Stimulated activated naive CD8-positive, alpha-beta T cell treated with anti-CD3 and anti-CD28 coated beads, Interleukin-15, Interleukin-2, amounts not matched to agents 100 U/mL and 50 U/mL, for 24 hours (primary cell): Measurements from ENCODE around the gene ZNF77.
A peak's percentile ranks its signal among the peaks of the same experiment; 100 is the strongest.
"Not testable (repeated sequence)": the region's sequence is repeated elsewhere in the genome, so short reads cannot be mapped to it uniquely, and the experiment has no call there.

Experiments used
- ATAC-seq: fragments of 150-1000 bp; cut with Tn5 transposase; one replicate; pipeline ENCODE4 v1.10.0; 2021
- DNase-seq: peaks from one replicate; pipeline ENCODE4 v3.0.0; 2021

The ZNF77 gene

DNA sequence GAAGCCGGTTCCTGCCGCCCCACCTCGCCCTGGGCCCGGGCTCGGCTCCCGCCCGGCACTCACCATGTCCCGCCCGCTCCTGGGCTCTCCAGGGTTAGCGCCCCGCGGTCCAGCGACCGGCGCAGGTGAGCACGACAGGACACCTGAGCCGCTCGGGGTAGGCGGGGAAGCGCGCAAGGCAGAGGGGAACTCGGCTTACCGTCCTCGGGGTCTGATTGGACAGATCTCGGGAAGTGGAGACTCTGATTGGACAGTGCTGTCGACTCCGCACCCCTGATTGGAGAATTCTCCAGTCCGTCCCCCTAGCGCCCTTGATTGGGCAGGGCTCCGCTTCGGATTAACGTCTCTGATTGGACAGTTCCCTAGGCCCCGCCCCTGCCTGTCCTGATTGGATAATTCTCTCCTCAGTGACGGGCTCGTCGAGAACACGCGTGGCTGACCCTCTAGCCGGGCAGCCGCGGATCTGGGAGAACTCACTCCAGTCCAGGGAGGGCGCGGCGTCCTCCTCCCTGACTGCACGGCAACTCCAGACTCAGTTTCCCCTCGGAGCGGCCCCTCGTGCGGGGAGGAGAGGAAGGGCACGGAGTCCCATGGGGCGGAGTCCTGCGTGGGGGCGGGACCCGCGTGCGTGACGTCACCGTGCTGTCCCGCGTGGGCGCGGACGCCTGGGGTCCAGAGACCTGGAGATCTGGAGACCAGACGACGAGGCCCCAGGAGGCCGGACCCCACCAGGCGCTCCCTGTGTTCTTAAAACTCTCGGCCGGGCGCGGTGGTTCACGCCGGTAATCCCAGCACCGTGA, at the start of gene ZNF77:
Gene ZNF77, minus strand, starts transcription at position 197 of the 800 bp plus-strand sequence. Its CDS starts 131 bp downstream, at position 66.
- DNase-seq (peak; percentile 98), ATAC-seq (peak; percentile 99)

DNA sequence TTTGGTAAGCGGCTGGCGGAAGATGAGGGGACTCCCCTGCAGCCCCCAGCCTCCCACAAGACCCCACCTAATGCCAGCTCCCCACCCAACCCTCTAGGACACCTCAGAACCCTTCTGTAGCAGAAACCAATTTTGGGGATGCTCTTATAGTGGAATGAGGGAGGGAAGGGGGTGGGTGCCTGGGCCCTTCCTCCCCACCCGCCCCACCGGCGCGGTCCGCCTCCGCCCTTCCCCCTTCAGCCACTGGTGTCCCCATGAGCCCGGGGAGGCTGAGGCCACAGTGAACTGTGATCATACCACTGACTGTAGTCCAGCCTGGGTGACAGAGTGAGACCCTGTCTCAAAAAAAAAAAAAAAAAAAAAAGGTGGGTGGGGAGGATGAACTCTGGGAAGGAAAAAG, 48.8 kb upstream of the ZNF77 start:
- ATAC-seq (no peak), DNase-seq (no peak)

DNA sequence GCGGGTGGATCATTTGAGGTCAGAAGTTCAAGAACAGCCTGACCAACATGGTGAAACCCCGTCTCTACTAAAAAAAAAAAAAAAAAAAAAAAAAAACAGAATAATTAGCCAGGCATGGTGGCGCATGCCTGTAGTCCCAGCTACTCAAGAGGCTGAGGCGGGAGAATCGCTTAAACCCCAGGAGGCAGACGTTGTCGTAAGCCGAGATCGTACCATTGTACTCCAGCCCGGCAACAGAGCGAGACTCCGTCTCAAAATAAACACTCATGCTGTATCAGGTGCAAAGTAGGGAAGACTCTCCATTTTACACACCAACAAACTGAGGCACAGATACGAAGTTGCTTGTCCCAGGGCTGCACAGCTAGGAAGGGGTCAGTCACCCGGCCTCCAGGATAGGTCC, 48.2 kb upstream of the ZNF77 start:
- DNase-seq (no peak), ATAC-seq (no peak)

DNA sequence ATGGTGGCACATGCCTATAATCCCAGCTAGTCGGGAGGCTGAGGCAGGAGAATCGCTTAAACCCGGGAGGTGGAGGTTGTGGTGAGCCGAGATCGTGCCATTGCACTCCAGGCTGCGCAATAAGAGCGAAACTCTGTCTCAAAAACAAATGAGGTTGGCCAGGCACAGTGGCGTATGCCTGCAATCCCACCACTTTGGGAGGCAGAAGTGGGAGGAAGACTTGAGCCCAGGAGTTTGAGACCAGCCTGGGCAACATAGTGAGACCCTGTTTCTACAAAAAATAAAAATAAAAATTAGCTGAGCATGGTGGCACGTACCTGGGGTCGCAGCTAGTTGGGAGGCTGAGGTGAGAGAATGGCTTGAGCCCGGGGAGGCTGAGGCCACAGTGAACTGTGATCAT, 47.6 kb upstream of the ZNF77 start:
- not testable (repeated sequence) for DNase-seq, ATAC-seq

DNA sequence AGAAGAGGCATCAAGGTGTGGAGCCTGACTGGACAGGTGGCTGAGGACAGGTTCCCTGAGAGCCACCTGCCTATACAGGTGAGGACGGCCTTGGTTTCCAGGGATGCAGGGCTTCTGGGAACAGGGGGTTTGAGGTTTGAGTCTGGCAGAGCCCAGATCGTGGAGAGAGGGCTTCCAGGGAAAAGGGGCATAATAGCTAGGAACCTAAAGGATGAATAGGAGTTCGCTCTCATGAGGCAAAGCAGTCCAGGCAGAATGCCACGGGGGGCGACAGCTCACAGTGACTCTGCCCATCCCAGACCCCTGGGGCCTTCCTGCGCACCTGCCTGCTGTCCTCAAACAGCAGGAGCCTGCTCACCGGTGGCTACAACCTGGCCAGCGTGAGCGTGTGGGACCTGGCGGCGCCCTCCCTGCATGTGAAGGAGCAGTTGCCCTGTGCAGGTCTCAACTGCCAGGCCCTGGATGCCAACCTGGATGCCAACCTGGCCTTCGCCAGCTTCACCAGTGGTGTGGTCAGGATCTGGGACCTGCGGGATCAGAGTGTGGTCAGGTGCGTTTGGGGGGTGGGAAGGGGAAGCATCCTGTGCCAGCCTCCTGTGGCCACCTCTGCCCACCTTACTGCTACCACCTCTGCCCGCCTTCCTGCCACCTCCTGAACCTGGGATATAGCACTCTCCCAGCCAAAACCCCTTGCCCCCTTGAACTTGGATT, 44.6 kb upstream of the ZNF77 start:
- no peak for DNase-seq
- no peak for ATAC-seq

DNA sequence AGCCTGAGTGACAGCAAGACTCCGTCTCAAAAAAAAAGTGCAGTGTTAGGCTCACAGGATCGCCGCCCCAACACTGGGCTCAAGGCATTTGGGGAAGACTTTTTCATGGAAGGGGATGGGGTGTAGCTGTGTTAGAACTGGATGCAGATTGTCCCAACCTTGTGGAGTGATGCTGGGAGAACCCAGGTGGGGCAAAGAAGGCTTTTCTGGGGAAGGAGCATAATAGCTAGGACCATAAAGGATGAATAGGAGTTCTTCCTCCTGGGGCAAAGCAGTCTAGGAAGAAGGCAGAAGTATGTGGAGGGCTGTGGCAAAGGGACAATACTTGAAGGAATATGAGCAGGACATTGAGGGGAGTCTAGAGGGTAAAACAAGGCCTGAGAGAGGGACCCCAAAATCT, 43.8 kb upstream of the ZNF77 start:
- DNase-seq = no peak
- no peak for ATAC-seq

DNA sequence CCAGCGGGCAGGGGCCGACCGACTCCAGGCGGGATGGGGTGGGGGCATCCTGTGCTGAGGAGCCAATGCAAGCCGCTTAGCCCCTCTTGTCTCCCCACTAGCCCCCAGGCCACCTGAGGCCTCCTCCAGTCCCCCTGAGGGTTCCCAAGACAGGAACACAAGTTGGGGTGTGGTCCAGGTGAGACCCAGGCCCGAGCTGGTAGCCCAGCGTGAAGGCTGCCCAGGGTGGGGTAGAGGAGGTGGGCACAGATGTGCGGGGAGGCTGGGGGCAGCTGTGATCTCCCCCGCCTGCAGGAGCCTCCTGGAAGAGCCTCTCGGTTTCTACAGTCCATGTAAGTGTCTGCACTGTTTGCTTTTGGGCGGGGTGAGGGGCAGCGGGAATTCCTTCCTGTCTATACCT, 43.0 kb upstream of the ZNF77 start:
- DNase-seq = no peak
- ATAC-seq = no peak

DNA sequence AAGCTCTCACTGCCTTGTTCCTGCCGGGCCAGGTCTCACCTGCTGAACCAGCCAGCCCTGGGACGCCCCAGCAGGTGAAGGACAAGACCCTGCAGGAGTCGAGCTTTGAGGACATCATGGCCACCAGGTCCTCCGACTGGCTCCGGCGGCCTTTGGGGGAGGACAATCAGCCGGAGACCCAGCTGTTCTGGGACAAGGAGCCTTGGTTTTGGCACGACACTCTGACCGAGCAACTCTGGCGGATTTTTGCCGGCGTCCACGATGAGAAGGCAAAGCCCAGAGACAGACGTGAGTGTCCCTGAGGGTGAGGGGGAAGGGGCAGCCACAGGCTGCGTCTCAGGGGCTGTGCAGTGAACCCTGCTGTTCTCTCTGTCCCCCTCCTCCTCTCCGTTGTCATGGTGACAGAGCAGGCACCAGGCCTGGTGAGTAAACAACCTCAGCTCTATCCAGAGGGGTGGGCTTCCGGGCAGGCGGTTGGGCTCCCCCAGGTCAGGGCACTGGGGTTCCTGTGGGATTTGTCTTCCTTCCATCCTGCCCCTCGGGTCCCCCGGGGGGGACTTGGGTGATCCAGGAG, 42.3 kb upstream of the ZNF77 start:
- DNase-seq = no peak
- no peak for ATAC-seq

DNA sequence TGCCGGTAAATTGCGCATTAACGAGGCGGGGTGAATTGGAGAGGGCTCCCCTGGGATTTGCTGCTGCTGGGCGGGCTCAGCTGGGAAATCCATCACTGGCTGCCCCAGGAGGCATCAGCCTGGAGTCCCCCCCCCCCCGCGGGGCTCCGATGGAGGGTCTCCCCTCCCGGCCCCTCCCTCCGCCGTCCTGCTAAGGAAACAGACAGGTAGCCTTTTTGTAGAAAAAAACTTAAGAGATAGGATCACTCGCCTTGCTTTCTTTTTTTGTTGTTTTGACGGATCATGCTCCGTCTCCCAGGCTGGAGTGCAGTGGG, 39.4 kb upstream of the ZNF77 start:
- DNase-seq = no peak
- no peak for ATAC-seq

DNA sequence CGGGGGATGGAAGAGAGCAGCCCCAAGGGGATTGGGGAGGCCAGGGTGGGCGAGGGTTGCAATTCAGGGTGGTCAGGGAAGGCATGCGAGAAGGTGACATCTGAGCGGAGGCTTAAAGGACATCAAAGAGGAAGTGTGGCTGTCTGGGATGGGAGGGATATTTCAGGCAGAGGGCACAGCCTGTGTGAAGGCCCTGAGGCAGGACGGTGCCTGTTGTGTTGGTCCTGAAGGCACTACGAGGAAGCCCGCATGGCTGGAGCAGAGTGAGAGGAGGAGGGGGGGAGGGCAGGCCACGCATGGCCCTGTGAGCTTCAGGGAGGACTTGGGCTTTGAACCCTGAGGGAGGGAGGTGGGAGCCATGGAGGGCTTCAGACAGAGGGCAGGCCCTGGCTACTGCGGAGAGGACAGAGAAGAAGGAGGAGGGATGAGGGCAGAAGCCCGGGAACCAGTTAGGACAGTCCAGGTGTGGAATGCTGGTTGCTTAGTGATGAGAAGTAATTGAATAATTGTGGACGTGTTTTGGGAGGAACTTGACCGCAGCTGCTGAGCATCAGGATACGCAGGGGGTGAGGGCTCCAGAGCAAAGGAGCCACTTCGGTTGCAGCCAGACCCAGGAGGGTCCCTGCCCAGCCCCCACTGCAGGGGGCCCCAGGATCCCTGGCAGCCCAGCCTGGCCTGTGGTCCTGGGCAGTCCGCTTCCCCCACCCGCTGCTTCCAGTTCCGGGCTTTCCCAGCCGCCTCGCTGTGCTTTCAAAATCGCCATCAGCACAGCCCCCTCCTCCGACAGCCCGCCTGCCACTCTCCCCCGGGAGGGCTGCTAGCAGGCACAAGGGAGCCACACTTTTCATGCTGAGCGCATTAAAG, 38.8 kb upstream of the ZNF77 start:
- ATAC-seq (no peak), DNase-seq (no peak)

DNA sequence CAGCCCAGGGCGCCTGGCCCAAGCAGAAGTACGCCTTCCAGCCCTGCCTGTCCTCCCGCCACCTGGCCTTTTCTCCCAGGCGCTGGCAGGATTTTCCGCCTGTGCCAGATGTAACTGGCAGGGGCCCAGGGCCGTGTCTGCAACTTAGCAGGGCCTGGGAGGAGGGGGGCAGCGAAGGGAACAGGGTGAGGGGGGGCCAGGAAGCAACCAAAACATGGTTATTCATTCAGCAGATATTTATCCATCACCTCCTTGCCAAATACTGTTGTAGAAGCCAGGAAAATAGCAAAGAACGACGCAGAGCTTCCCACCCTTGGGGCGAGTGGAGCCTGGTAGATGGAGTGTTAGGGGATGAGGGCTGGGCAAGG, 38.2 kb upstream of the ZNF77 start:
- ATAC-seq = no peak
- DNase-seq = no peak

DNA sequence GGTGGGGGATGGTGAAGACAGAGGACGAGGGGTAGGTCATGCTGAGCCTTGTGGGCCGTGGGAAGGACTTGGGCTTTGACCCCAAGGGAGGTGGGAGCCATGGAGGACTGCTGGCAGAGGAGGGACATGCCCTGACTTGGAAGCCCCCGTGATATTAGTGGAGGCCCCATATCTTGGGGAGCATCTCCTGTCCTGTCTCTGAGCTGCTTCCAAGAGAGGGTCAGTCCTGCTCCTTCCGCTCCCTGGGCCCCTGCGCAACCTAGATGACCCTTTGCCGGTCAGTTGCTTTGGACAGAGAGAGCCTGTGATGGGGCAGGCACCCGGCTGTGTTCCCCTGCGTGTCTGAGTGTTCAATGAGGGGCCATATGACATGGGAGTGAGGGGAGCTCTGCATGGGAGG, 37.8 kb upstream of the ZNF77 start:
- DNase-seq (no peak), ATAC-seq (no peak)

DNA sequence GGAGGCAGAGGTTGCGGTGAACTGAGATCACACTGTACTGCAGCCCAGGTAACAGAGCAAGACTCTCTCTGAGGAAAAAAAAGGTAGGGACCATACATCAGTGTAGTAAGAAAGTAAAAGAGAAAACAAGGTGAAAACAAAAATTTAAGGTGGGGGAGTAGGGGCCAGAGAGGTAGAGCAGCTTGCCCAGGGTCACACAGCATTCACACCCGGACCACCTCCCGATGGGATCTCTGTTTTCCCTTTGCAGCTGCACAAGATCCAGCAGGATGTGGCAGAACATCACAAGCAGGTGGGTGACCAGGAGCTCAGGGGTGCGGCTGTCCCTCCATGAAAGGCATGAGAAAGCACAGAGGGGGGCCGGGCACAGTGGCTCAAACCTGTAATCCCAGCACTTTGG, 37.1 kb upstream of the ZNF77 start:
- DNase-seq = no peak
- ATAC-seq = no peak

DNA sequence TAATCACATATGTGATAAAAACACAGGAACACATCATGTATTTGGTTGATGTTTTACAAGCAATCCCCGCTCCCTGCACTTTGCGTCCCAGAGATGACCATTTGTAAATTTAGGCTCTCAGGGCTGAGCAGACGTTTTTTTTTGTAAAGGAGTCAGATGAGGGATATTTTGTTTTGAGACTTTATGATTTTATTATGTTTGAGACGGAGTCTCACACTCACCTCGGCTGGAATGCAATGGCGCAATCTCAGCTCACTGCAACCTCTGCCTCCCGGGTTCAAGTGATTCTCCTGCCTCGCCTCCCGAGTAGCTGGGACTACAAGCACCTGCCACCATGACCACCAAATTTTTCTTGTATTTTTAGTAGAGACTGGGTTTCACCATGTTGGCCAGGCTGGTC, 34.0 kb upstream of the ZNF77 start:
- DNase-seq (no peak), ATAC-seq (no peak)

DNA sequence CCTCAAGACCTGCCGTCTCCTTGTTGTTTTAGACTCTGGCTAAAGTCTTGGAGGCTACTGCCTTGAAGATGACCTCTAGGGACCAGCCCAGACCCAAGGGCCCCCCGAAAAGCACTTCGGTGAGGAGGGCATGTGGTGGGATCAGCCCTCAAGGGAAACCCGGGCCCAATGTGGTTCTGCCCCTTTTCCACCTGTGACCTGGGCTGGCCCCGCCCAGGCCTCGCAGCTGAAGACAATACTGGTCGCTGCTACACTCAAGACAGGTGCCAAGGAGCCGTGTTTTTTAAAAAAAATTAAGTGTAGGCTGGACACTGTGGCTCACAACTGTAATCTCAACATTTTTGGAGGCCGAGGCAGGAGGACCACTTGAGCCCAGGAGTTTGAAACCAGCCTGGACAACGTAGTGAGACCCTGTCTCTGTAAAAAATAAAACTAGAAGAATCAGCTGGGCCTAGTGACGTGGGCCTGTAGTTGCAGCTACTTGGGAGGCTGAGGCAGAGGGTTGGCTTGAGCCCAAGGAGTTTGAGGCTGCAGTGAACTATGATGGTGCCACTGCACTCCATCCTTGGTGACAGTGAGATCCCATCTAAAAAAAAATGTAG, 33.5 kb upstream of the ZNF77 start:
- ATAC-seq (no peak), DNase-seq (no peak)

DNA sequence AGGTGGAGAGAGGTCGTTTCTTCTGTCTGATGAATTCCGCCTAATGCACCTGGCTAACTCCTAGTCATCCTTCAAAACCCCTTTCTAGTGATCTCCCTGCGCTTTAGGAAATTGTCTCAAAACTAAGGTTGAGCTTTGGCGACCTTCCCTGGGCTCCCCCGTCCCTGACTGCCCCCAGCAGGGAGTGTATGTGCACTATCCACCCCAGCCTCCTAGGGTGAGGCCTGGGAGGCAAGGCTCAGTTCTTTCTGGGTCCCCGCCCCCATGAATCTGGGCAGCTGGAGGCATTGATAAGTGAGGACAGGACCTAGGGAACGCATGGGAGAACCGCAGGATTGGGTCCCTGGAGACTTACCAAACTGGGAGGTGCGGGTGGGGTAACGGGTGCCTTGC, 33.0 kb upstream of the ZNF77 start:
- no peak for DNase-seq
- ATAC-seq = no peak

DNA sequence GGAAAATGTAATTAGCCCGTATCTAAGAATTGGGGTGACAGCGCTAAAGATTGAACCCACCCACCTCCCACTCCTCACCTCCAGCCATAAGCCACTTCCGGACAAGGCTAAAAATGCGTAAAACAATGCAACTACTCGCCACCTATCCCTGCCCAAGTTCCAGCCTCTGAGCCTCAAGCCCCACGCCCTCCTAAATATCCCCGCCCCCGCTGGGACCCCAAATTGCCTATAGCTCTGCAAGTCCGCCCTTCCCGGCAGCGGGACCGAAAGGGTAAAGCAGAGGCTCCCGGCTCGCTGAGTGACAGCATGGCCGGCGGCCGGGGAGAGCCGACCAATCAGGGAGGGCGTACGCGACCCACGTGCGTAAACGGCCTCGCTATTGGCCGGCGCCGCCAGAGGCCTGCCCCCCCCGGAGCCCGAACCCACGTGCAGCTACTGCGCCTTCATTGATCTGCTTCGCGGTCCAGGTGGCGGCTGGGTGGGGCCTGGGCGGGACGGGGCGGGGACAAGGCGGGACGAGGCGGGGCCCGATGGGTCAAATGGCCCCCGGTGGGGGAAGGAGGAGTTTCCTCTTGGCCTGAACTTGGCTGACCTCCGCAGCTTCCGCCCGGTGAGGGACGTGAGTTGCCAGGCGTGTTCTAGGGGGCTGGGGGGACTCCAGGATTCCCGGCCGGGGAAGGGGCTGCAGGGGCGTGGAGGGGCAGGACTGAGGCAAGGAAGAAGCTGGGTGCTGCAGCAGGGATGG, 32.4 kb upstream of the ZNF77 start, which contains the start of gene TLE6:
Gene TLE6, plus strand, starts transcription at position 564 of the 745 bp plus-strand sequence. CDS start 670 bp downstream, outside the sequence.
- peak; percentile 95 for DNase-seq
- peak; percentile 99 for ATAC-seq

DNA sequence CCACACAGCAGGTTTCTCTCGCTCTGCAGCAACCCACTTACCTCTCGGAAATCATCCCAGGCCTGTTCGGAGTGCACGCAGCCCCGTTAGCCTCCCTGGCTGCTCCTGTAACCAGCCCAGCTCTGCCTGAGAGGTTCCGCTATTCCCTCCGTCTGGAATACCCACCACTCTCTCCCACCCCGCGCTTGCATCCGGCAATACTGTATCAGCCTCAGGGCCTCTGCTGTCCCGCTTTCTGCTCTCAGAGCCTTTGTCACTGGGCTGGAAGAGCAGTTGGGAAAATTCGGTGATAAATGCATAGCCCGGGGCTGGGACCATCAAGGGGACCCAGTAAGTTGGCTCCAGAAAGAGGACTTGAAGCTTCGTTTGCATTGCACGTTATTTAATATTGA, 31.8 kb upstream of the ZNF77 start:
- DNase-seq (no peak), ATAC-seq (no peak)

DNA sequence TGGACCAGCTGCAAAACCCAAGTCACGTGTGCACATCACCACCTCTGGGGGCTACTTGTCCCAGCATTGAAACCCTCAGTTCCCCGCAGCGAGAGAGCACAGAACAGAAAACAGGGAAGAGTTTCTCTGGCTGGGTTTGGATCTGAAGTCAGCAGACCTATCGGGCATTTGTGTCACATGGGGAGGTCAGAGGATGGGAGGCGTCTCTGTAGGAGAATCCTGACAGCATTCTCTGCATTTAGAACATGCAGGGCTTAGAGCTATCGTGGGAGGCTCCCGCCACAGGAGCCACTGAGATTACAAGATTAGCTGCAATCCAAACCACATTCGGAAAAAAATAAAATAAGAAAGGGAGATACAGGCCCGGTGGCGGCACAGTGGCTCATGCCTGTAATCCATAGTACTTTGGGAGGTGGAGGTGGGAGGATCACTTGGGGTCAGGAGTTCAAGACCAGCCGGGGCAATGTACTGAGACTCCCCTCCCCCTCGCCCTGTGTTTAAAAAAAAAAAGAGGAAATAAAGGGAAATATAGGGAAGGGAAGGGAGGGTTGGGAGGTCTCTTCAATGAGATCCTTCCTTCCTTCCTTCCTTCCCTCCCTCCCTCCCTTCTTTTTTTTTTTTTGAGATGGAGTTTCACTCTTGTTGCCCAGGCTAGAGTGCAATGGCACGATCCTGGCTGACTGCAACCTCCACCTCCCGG, 29.7 kb upstream of the ZNF77 start:
- ATAC-seq (no peak), DNase-seq (peak; percentile 27)

DNA sequence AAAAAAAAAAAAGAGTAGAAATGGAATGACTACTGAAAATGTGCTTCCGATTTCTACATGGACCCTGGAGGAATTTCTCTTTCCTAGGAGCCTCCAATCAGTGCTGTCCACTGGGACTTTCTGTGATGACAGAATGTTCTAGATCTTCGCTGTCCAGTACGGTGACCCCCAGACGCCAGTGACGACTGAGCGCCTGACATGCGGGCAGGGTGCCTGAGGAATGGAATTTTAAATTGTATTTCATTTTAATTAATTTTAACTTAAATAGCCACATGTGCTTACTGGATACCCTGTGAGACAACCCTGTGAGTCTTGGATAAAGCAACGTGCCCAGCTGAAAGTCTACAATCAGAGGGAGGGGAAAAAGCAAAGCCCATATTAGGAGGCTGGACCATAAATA, 28.5 kb upstream of the ZNF77 start:
- DNase-seq (no peak), ATAC-seq (no peak)
